Measurements from ENCODE around the gene CHD9.
"Not testable (repeated sequence)": the region's sequence is repeated elsewhere in the genome, so short reads cannot be mapped to it uniquely, and the experiment has no call there.

CHD9 gene

DNA sequence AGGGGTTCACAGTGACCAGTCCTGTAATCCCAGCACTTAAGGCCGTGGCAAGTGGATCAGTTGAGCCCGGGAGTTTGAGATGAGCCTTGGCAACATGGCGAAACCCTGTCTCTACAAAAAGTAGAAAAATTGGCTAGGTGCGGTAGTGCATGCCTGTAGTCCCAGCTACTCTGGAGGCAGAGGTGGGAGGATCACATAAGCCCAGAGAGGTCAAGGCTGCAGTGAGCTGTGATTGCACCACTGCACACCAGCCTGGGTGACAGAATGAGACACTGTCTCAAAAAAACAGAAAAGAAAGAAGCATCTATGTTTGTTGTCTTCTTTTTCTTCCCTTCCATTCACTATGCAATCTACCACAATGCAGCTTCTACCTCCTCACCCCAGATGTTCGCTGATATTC lies 227.5 kb downstream of the CHD9 start:
- no peak for DNase-seq (ENCODE audit: low read depth)

DNA sequence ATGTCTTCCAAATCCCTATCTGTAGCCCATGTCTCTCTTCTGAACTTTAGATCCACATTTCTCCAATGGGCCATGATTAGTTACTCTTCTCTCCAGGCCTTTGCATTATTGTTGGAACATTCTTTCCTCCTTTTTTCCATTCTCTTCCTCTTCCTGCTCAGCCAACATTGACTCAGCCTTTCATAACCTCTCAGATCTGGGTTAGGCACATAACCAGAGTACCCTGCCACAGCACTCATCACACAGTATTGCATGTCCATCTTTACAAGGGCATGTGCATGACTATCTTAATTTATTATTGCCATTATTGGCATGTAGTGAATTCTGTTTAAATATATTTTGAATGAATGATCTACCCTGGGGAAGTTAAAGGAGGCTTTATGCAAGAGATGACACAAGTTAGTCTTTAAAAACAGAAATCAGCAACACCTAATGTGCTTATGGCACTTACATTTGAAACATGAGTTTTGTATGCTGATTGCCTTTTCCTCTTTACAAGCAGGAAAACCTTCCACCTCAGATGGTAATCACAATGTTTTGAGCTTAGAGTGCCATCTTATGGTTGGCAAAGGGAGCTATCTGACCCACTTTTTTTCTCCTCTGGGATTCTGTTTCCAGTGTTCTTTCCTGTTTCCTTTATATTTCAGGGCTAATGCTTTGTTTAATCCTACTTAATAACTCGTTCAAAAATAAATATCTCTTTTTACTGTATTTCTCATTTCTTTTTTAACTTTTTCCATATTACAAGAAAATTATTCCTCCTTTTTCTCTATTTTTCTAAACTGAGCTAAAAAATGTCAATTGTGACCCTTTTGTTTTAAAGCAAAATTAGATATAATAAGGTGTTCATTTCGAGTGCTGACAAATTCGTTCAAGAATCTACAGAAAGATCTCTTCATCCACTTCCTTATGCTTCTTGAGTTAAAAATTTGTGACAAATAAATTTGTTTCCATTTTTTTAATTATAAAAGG lies 228.5 kb downstream of the CHD9 start:
- no peak for DNase-seq (ENCODE audit: low read depth)

DNA sequence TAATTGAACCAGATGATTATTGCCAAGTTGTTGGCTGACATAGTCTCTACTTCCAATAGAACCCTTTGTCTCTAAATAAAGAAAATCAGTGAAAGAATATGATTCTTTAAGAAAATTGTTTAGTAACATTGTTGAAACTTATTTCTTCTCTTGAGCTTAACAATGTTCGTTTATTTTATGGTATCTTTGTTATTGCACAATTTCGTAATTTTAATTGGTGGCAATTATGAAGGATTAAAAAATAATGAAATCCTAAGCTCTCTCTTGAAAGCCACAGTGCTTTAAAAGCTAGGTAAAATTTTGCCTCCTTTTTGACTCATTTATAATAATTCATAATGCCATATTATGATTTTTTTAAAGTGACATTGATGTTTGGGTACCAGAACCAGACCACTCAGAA lies 230.4 kb downstream of the CHD9 start:
- DNase-seq (ENCODE audit: low read depth) = no peak

DNA sequence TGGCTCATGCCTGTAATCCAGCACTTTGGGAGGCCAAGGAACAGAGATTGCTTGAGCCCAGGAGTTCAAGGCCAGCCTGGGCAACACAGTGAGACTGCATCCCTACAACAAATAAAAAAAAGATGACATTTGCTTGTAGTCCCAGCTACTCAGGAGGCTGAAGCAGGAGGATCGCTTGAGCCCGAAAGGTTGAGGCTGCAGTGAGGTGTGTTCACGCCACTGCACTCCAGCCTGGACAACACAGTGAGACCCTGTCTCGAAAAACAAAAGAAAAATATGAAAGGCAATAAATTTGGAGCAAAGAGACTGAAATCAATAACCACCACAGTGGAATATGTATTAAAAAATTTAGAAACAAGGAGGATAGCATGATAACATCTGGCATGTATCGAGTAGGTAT lies 235.7 kb downstream of the CHD9 start:
- no peak for DNase-seq (ENCODE audit: low read depth)

DNA sequence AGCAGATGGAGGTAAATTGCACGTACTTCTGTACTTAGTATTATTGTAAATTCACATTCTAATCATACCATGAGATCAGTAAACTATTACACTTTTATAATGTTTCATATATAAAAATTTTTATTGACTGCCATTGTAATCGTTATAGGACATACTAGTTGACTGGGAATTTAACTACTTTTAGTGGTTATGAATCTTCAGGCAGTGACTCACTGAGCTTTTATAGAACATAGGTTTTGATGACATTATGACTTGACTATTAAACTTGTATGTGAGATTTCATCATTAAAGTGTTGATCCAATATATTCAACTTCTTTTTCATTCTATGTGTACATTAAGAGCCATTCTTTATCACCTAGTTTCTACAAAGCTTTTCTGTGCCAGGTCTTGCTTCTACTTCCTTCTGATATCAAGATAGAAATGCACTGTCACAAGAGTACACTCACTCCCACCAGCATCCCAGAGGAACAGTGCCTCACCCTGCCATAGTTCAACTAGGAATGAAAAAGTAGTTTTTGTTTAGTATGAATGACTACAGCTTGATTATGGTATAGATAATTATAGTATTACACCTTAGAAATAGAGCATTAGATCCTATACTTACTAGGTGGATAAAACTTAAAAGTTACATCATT lies 237.1 kb downstream of the CHD9 start:
- DNase-seq (ENCODE audit: low read depth) = no peak

DNA sequence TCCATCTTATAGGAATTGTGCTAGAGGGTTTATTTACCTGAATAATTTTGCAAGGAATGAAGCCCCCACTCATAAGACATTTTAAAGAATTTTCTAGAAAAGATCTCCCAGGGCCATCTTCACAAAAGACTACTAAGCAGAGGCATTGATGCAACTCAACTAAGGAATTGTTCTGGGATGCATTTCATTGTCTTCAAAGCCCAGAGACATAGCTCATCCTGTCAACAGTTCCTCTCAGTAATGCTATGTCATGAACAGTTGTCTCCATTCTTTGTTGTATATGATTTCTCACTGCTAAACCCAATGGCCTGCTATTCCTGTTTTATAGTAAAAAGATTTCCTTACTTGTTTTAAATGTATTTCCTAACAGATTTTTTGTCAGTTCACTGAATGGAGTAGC lies 242.7 kb downstream of the CHD9 start:
- DNase-seq (ENCODE audit: low read depth) = no peak

DNA sequence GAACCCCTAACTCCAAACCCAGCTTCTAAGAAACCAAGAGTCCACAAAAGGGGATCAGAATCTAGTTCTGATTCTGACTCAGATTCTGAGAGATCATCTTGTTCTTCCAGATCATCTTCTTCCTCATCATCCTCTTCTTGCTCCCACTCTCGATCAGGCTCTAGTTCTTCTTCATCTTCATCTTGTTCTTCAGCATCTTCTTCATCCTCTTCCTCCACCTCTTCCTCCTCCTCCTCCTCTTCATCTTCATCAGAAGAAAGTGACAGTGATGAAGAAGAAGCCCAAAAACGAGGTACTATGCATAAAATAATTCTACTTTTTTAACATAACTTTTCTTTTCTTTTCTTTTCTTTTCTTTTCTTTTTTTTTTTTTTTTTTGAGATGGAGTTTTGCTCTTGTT lies 249.5 kb downstream of the CHD9 start:
- no peak for DNase-seq (ENCODE audit: low read depth)

DNA sequence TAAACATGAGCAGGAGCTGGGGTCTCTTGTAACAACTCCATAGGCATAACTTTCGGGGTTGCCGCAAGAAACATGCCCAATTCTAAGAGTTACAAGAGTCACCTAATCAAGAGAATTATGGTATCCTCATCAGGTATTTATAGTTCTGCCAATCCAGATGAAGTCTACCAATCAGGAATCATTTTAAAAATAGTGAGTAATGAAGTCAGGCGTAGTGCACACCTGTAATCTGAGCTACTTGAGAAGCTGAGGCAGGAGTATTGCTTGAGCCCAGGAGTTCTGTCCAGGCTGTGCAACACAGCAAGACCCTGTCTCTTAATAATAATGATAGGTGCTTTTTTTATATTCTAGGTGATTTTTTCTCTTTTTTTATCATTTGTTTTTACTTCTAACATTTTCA lies 251.0 kb downstream of the CHD9 start:
- DNase-seq (ENCODE audit: low read depth) = no peak

DNA sequence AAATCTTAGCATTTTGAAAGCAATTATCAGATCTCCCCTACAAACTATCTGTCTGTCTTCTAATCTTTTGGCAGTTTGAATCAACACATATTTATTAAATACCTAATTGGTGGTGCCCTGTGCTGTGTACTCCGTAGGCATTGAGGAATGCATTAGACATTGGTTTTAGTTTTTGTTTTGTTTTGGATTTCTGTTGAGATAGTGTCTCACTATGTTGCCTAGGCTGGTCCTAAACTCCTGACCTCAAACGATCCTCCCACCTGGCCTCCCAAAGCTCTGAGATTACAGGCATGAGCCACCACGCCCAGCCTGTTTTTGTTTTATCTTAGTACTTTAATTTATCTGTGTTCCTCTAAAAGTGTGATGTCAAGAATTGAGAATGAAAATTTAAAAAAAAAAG lies 254.7 kb downstream of the CHD9 start:
- DNase-seq (ENCODE audit: low read depth) = no peak

DNA sequence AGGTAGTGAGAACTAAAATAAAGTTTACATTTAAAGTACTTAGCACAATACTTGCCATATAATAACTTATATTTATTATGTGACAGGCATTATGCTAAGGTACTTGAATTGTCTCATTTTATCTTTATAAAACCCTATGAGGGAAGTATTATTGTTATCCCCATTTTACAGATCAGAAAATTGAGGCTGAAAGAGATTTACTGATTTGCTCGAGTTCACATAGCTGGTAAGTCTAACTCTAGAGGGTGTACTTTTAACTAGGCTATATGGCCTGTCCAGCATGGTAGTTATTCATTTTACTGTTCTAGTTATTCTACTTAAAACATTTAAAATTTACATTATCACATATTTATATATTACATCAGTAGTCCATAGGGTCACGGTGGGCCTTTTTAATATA lies 266.2 kb downstream of the CHD9 start:
- no peak for DNase-seq (ENCODE audit: low read depth)

DNA sequence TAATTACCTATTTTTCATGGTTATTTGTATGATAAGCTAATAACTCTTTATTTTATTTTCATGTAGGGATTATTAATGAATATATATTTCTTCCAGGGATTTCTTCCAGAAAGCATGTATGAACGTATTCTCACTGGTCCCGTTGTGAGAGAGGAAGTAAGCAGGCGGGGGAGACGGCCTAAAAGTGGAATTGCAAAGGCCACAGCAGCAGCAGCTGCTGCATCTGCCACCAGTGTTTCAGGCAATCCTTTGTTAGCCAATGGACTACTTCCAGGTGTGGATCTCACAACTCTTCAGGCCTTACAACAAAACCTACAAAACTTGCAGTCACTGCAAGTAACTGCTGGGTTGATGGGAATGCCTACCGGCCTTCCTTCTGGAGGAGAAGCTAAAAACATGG lies 269.1 kb downstream of the CHD9 start:
- DNase-seq (ENCODE audit: low read depth) = no peak

DNA sequence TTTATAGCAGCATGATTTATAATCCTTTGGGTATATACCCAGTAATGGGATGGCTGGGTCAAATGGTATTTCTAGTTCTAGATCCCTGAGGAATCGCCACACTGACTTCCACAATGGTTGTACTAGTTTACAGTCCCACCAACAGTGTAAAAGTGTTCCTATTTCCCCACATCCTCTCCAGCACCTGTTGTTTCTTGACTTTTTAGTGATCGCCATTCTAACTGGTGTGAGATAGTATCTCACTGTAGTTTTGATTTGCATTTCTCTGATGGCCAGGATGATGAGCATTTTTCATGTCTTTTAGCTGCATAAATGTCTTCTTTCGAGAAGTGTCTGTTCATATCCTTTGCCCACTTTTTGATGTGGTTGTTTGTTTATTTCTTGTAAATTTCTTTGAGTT lies 276.2 kb downstream of the CHD9 start:
- not testable (repeated sequence) for DNase-seq (ENCODE audit: low read depth)

DNA sequence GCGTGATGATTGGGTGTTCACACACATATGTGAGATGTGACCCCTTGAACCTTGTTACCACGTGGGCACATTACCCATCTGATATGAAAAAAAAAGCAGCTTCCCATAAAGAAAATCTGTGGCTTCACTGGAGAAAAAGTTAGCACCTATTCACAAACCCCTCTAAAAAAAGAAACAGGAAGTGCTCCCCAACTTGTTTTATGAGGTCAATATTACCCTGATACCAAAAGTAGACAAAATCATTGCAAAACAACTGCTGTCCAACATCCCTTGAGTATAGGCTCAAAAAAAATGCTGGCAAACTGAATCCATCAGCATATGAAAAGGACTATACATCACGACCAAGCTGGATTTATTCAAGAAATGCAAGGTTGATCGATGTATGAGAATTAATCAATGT lies 279.8 kb downstream of the CHD9 start:
- no peak for DNase-seq (ENCODE audit: low read depth)

DNA sequence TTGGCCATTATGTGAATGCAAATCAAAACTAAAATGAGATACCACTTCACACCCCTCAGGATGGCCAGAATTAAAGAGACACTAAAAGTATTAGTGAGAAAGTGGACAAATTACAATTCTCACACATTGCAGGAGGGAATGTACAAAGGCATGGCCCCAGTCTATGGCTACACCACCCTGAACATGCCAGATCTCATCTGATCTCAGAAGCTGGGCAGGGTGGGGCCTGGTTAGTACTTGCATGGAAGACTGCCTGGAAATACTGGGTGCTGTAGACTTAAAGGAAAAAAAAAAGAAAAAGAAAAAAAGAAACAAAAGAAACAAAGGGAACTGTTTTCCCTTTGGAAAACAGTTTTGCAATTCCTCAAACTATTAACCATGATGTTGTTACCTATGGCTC lies 282.5 kb downstream of the CHD9 start:
- DNase-seq (ENCODE audit: low read depth) = no peak

DNA sequence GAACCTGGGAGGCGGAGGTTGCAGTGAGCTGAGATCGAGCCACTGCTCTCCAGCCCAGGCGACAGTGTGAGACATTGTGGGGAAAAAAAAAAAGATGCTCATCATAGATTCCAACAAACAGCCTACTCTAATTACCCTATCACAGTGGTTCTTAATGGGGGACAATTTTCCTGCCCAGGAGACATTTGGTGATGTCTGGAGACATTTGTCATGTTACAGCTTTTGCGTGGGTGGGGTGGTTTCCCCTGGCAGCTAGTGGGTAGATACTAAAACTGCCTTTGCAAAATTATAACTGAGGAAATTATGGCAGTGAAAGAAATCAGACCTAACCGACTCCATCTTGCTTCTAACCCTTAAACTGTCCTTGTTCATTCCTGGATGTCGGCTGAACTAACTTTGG lies 287.0 kb downstream of the CHD9 start:
- no peak for DNase-seq (ENCODE audit: low read depth)

DNA sequence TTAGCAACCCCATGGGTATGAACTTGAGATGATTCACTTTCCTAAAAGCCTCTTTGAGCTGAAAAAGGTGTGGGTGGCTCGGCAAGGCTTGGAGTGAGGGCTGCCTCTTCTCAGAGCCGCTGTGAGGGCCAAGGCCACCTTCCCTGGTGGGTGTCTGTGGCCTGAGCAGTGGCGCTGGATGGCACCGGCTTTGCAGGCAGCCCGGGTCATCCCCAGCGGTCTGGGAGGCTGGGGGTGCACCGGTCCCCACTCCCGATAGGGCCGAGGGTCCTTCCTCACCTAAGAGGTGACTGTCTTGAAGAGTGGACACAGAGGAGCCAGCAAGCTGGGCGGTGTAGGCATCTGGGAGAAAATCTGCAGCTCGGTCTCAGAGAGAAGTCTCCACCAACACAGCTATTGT lies 300.3 kb downstream of the CHD9 start:
- no peak for DNase-seq (ENCODE audit: low read depth)

DNA sequence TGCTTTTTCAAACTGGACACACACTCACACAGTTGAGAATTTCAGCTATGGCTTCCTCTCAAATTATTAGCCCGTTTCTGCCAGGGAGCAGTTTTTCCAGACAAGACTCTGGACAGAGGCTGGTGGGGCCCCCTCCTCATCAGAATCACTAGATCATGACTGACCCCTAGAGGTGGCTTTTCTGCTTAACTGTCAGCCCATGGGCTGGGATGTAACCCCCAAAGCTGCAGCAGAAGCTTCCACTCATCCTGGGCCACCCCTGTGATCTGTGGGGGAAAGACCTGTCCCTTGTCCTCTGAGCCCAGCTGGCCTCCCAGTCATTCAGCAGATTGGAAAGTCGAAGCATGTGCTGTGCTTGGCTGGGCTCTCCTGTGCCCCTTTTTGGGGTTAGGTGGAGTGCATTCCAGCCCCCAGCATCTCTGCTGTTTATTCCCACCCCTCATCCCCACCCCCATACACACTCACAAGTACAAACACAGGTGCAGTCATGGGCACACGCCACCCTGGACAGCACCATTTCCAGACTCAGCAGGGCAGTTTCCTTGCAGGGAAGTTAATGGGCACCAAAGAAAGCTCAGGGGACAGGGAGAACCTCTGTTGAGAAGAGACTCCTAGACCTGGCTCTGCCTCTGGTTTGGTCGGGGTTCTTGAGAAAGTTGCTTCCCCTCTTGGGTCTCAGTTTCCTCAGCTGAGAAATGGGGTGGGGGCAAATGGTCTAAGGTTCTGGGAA lies 301.9 kb downstream of the CHD9 start:
- DNase-seq (ENCODE audit: low read depth) = no peak

DNA sequence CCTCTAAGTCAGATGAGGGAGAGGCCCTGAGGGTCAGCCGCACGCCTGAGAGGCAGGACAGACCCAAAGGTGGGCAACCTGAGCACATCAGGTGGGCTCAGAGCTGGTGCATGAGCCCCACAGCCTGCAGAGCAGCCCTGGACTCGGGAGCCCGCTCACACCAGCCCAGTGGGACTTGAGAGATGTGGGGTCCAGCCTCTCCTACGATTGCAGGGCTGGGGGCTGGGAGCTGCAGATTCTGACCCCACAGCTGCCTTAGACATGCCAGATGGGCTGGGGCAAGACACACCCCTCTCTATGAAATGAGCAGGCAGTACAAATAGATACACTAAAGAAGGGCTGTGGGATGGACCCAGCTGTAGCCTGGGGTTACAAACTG lies 302.4 kb downstream of the CHD9 start:
- no peak for DNase-seq (ENCODE audit: low read depth)

DNA sequence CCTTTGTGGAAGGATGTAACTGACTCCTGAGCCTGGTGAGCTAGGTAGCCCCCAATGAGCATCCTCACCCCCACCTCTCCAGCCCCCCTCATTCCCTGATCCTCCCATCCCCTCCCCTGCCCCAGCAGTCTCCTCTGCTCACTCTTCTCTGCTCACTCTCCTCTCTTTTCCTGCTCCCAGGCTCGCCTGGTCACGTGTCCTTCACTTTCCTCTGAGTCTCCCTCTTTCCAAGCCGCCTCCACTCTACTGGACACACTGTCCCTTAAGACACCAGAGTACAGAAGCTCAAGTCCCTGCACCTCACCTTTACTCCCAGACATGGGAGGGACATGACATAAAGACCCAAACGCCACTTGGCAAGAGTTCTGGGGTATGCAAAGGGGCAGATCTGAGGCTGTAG lies 303.2 kb downstream of the CHD9 start:
- no peak for DNase-seq (ENCODE audit: low read depth)

DNA sequence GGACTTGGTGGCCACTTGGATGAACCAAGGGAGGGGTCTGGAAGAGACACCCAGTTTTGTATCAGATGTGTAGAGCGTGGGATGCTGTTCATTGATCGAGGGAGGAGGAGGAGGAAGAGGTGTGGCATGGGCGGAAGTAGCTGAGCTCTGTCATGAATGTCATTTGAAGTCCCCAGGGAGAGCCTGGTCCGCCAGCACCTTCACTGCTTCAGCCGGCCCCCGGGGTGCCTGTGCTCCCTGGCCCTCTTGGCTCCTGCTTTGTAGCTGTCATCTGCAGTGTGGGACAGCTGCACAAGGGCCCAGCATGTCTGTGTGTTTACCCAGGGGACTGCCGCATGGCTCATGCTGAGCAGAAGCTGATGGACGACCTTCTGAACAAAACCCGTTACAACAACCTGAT lies 304.1 kb downstream of the CHD9 start:
- DNase-seq (ENCODE audit: low read depth) = no peak

DNA sequence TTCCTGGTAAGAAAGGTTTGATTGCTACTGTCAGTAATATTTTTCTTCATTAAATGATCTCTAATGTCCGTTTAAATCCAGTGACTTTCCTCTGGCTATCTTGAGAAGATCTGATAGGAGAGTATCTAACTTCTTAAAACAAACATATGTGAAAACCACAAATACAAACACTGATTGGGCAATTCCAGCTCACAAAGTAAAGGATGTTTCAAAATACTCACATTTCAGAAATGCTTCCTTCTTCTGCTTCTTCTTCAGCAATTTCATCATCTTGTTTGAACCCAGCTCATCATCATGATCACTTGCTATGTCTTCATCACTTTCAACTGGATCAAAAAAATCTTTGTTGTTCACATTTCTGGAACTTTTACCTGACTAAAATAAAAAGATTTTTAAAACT lies 315.1 kb downstream of the CHD9 start:
- no peak for DNase-seq (ENCODE audit: low read depth)

DNA sequence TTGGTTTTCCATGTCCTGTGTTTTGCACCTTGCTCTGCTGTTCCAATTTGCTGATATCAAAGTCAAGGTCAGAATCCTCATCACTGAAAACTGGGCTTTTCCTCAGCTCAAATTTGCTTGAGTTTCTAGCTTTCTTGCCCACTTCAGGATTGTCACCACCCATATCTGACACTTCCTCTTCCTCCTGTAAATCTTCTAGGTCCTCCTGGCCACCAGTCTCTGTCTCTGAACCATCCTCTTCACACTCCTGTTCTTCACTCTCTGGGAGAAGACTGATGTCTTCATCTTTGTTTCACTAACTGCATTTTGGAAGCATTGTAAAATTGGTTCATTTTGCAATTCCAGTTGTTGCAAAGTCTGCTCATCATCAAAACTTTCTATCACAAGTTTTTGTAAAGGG lies 316.0 kb downstream of the CHD9 start:
- DNase-seq (ENCODE audit: low read depth) = no peak

All from T follicular helper cell (primary cell).